CD1c-positive myeloid dendritic cell (primary cell): ENCODE results near the gene PROX2.

Experiments used
- DNase-seq: peaks from one replicate; pipeline ENCODE4 v3.0.0-alpha.2; 2016; ENCODE audit errors: extremely low spot score

Gene PROX2

GRCh38 chr14:74879427-74880182 is 3.7 kb upstream of the PROX2 start:
- DNase-seq = no peak

GRCh38 chr14:74875204-74875603 is 741 bp downstream of the PROX2 start:
- DNase-seq = no peak

GRCh38 chr14:74871819-74872218 is 4.1 kb downstream of the PROX2 start:
- DNase-seq = no peak

- no peak for DNase-seq
Measured at GRCh38 chr14:74868739-74869138, 7.2 kb downstream of the PROX2 start.

- DNase-seq = peak; percentile 50
Measured at GRCh38 chr14:74867673-74868072, 8.3 kb downstream of the PROX2 start.

- DNase-seq = no peak
Measured at GRCh38 chr14:74866708-74867389, 9.1 kb downstream of the PROX2 start.

GRCh38 chr14:74865156-74865555 is 10.8 kb downstream of the PROX2 start:
- DNase-seq = no peak

- DNase-seq = peak; percentile 43
Measured at GRCh38 chr14:74864198-74864597, 11.7 kb downstream of the PROX2 start.

GRCh38 chr14:74863274-74863673 is 12.7 kb downstream of the PROX2 start:
- DNase-seq = peak; percentile 92

- DNase-seq = no peak
Measured at GRCh38 chr14:74861734-74862090, 14.2 kb downstream of the PROX2 start.

- DNase-seq = peak; percentile 93
Measured at GRCh38 chr14:74860899-74861733, 14.8 kb downstream of the PROX2 start.

- no peak for DNase-seq
Measured at GRCh38 chr14:74859757-74860552, 16.0 kb downstream of the PROX2 start.

GRCh38 chr14:74858022-74858421 is 17.9 kb downstream of the PROX2 start:
- no peak for DNase-seq

GRCh38 chr14:74856366-74856765 is 19.6 kb downstream of the PROX2 start:
- DNase-seq = no peak

- DNase-seq = no peak
Measured at GRCh38 chr14:74855945-74856344, 20.0 kb downstream of the PROX2 start.

GRCh38 chr14:74855021-74855420 is 20.9 kb downstream of the PROX2 start:
- DNase-seq = no peak

GRCh38 chr14:74853581-74853980 is 22.4 kb downstream of the PROX2 start:
- no peak for DNase-seq

GRCh38 chr14:74852922-74853530 is 22.9 kb downstream of the PROX2 start:
- DNase-seq = no peak

- no peak for DNase-seq
Measured at GRCh38 chr14:74848768-74849167, 27.2 kb downstream of the PROX2 start.

- no peak for DNase-seq
Measured at GRCh38 chr14:74846968-74847665, 28.8 kb downstream of the PROX2 start.

GRCh38 chr14:74846168-74846567 is 29.8 kb downstream of the PROX2 start:
- DNase-seq = no peak
